Measurements from ENCODE around the gene SHBG. TPM values are rescaled to one million over a fixed set of nuclear protein-coding genes. Genes with fewer than 3 reads are reported as not detected.

Gene SHBG
- total and polyA plus RNA-seq, 10 of the 15 experiments (the other 5 are each of a cell fraction or from before 2014, with no cell fraction given) = not detected

DNA sequence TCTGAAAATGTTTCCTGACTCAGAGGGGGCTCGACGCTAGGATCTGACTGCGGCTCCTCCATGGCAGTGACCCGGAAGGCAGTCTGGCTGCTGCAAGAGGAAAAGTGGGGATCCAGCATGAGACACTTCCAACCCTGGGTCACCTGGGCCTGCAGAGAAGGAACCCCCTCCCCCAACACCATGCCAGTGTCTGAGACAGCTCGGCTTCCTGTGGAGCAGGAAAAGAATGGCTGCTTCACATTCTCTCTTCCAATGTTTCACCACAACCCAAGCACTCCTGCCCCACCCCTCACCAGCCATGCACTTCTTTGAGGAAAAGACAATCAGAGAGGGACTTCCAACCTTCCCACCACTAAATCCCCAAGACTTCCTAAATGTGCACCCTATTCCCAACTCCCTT lies 46.6 kb downstream of the SHBG start:
- DNase-seq (ENCODE audit: low read depth, low spot score) (no peak), FAIRE-seq (no peak), ATAC-seq (no peak)
- Histone ChIP-seq H2AFZ (ENCODE audit: control insufficient read depth, low read depth, low read length) (no peak overlapping the region), H3K4me3 (no peak overlapping the region), H4K20me1 (ENCODE audit: control insufficient read depth, insufficient read depth) (no peaks in the 10 kb centered on the region; the same call in 1 of the 2 replicates), H3K9me3 (replicated peaks; ENCODE audit: control insufficient read depth, insufficient read depth, low read length) (peaks cover 8% of the 10 kb centered on the region), H3K36me3 (ENCODE audit: control insufficient read depth in 2 of 2, insufficient read depth in 2 of 2, low read length in 1 of 2) (peaks cover 15 to 17% of the 10 kb centered on the region in 2 experiments), H3K4me1 (ENCODE audit: control insufficient read depth, insufficient read depth, low read length) (no peaks in the 10 kb centered on the region), H3K9ac (ENCODE audit: control insufficient read depth, insufficient read depth, low read length) (no peak overlapping the region), H3K79me2 (ENCODE audit: control insufficient read depth, insufficient read depth, low read length) (0 out of 2 replicates have a peak, but pooled peaks cover 2% of the 10 kb centered on the region), H3K27ac (ENCODE audit: control insufficient read depth, insufficient read depth) (no peak overlapping the region), H3K4me2 (ENCODE audit: control insufficient read depth, insufficient read depth) (no peak overlapping the region), H3K27me3 (replicated peaks in 1 of 2; ENCODE audit: control insufficient read depth in 2 of 2, insufficient read depth in 2 of 2, low read length in 1 of 2) (no peaks in the 10 kb centered on the region)
- intact Hi-C loops (cut with micrococcal nuclease; ENCODE audit: unreplicated experiment) = loop anchor here (5.0 kb wide), 1 partner anchor 44 kb away; the partner anchor contains the start of gene SHBG
- CTCF ChIA-PET = interaction anchor here (1.1 kb wide), 1 partner anchor 11 kb away, joined by 3 read pairs; no protein-coding TSS in a partner anchor
- POLR2A ChIA-PET = interaction anchor here (0.7 kb wide), 1 partner anchor 282 kb away, joined by 3 read pairs; the partner anchor contains the start of gene PLSCR3
- RAD21 ChIA-PET (ENCODE audit: unreplicated experiment) = no interaction called here
- SMC1A ChIA-PET (ENCODE audit: uncharacterized antibody, unreplicated experiment) = no interaction called here
- in situ Hi-C loops (cut with MboI) = no loop called here
- WGBS (ENCODE audit: insufficient coverage, insufficient replicate concordance, low lambda C conversion rate, missing lambda C conversion rate) = 100% methylated on average over 5 of the region's 5 CpGs
- BruUV-seq (replicated peaks) = no TSS peak
- TF ChIP-seq EZH2 (IDR thresholded peaks at IDR 0.05; ENCODE audit: borderline replicate concordance, control insufficient read depth, low read depth, low read length) = no peak
- TF ChIP-seq, protein P1, sequence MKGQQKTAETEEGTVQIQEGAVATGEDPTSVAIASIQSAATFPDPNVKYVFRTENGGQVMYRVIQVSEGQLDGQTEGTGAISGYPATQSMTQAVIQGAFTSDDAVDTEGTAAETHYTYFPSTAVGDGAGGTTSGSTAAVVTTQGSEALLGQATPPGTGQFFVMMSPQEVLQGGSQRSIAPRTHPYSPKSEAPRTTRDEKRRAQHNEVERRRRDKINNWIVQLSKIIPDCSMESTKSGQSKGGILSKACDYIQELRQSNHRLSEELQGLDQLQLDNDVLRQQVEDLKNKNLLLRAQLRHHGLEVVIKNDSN (IDR thresholded peaks at IDR 0.05; ENCODE audit: borderline replicate concordance, extremely low read length, insufficient read depth, low read depth, low read length) = no peak
- TF ChIP-seq, protein P2, sequence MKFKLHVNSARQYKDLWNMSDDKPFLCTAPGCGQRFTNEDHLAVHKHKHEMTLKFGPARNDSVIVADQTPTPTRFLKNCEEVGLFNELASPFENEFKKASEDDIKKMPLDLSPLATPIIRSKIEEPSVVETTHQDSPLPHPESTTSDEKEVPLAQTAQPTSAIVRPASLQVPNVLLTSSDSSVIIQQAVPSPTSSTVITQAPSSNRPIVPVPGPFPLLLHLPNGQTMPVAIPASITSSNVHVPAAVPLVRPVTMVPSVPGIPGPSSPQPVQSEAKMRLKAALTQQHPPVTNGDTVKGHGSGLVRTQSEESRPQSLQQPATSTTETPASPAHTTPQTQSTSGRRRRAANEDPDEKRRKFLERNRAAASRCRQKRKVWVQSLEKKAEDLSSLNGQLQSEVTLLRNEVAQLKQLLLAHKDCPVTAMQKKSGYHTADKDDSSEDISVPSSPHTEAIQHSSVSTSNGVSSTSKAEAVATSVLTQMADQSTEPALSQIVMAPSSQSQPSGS (IDR thresholded peaks at IDR 0.05; ENCODE audit: low read length) = no peak
- no peak for TF ChIP-seq ZNF384 (IDR thresholded peaks at IDR 0.05; ENCODE audit: borderline replicate concordance, low read depth, low read length)
- no peak for TF ChIP-seq ZNF24 (IDR thresholded peaks at IDR 0.05)
- no peak for TF ChIP-seq POU2F2 (IDR thresholded peaks at IDR 0.05; ENCODE audit: borderline replicate concordance, low read depth, low read length)
- no peak for TF ChIP-seq CHD2 (IDR thresholded peaks at IDR 0.05; ENCODE audit: borderline replicate concordance, low read depth, low read length)
- no peak for TF ChIP-seq FOXK2 (IDR thresholded peaks at IDR 0.05)
- no peak for TF ChIP-seq SRF (IDR thresholded peaks at IDR 0.05; ENCODE audit: low read depth in 2 of 2, low read length in 2 of 2)
- no peak for TF ChIP-seq CREB1 (IDR thresholded peaks at IDR 0.05; ENCODE audit: low read depth)
- TF ChIP-seq, protein P3, sequence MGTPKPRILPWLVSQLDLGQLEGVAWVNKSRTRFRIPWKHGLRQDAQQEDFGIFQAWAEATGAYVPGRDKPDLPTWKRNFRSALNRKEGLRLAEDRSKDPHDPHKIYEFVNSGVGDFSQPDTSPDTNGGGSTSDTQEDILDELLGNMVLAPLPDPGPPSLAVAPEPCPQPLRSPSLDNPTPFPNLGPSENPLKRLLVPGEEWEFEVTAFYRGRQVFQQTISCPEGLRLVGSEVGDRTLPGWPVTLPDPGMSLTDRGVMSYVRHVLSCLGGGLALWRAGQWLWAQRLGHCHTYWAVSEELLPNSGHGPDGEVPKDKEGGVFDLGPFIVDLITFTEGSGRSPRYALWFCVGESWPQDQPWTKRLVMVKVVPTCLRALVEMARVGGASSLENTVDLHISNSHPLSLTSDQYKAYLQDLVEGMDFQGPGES (IDR thresholded peaks at IDR 0.05) = no peak
- TF ChIP-seq MTA2 (IDR thresholded peaks at IDR 0.05; ENCODE audit: low read depth) = no peak
- TF ChIP-seq SREBF2 (IDR thresholded peaks at IDR 0.05; ENCODE audit: low read length) = no peak
- TF ChIP-seq, protein P4, sequence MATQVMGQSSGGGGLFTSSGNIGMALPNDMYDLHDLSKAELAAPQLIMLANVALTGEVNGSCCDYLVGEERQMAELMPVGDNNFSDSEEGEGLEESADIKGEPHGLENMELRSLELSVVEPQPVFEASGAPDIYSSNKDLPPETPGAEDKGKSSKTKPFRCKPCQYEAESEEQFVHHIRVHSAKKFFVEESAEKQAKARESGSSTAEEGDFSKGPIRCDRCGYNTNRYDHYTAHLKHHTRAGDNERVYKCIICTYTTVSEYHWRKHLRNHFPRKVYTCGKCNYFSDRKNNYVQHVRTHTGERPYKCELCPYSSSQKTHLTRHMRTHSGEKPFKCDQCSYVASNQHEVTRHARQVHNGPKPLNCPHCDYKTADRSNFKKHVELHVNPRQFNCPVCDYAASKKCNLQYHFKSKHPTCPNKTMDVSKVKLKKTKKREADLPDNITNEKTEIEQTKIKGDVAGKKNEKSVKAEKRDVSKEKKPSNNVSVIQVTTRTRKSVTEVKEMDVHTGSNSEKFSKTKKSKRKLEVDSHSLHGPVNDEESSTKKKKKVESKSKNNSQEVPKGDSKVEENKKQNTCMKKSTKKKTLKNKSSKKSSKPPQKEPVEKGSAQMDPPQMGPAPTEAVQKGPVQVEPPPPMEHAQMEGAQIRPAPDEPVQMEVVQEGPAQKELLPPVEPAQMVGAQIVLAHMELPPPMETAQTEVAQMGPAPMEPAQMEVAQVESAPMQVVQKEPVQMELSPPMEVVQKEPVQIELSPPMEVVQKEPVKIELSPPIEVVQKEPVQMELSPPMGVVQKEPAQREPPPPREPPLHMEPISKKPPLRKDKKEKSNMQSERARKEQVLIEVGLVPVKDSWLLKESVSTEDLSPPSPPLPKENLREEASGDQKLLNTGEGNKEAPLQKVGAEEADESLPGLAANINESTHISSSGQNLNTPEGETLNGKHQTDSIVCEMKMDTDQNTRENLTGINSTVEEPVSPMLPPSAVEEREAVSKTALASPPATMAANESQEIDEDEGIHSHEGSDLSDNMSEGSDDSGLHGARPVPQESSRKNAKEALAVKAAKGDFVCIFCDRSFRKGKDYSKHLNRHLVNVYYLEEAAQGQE (IDR thresholded peaks at IDR 0.05; ENCODE audit: low read depth, low read length) = no peak
- TF ChIP-seq RFX5 (IDR thresholded peaks at IDR 0.05; ENCODE audit: low read depth, low read length) = no peak
- no peak for TF ChIP-seq TCF12 (IDR thresholded peaks at IDR 0.05; ENCODE audit: low read depth, low read length)
- TF ChIP-seq GABPA (IDR thresholded peaks at IDR 0.05; ENCODE audit: low read depth) = no peak
